RWPE1 (cell line): Measurements from ENCODE around the gene DEPP1.

Experiments used
- CTCF ChIA-PET: fragments of 350-600 bp; sonication (Branson Sonifier 250); formaldehyde crosslinking; extraction: SDS; loops from one replicate; lab custom pipeline; 2021; lab: Yijun Ruan, JAX
- POLR2A ChIA-PET: fragments of 400-600 bp; formaldehyde crosslinking; extraction: SDS; loops from one replicate; lab custom pipeline; 2020; ENCODE audit warnings: antibody characterized with exemption; ENCODE audit not compliant: low non-redundant PET; lab: Yijun Ruan, JAX
- DNase-seq: peaks from one replicate; pipeline ENCODE4 v3.0.0; 2012; ENCODE audit warnings: low spot score
- H3K27ac ChIP-seq: fragments of 450-650 bp; 2 replicates; pipeline ENCODE4 v1.5.1; 2017
- TF ChIP-seq, protein P1 (sequence below): fragments of 450-650 bp; conservative IDR thresholded peaks from 2 replicates; pipeline ENCODE4 v1.5.1; 2017; ENCODE audit warnings: low read depth, mild to moderate bottlenecking

The DEPP1 gene

DNA sequence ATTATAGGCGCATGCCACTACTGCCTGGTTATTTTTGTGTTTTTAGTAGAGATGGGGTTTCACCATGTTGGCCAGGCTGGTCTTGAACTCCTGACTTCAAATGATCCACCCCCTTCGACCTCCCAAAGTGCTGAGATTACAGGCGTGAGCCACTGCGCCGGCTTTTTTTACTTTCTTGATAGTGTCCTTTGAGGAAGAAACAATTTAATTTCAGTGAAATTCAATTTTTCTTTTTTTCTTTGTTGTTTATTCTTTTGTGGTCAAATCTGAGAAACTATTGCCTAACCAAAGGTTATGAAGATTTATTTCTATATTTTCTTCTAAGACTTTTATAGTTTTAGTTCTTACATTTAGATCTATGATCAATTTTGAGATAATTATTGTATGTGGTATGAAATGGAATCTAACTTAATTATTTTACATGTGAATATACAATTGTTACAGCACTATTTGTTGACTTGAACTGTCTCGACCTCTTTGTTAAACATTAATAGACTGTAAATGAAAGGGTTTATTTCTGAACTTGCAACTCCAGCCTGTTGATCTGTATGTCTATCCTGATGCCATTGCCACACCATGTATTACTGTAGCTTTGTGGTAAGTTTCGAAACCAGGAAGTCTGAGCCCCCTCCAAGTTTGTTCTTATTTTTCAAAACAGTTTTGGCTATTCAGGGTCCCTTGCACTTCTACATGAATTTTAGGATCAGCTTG is 38.8 kb downstream of the DEPP1 start:
- ChIA-PET CTCF (no interaction called here), POLR2A (no interaction called here)
- no peak for DNase-seq
- TF ChIP-seq, protein P1, sequence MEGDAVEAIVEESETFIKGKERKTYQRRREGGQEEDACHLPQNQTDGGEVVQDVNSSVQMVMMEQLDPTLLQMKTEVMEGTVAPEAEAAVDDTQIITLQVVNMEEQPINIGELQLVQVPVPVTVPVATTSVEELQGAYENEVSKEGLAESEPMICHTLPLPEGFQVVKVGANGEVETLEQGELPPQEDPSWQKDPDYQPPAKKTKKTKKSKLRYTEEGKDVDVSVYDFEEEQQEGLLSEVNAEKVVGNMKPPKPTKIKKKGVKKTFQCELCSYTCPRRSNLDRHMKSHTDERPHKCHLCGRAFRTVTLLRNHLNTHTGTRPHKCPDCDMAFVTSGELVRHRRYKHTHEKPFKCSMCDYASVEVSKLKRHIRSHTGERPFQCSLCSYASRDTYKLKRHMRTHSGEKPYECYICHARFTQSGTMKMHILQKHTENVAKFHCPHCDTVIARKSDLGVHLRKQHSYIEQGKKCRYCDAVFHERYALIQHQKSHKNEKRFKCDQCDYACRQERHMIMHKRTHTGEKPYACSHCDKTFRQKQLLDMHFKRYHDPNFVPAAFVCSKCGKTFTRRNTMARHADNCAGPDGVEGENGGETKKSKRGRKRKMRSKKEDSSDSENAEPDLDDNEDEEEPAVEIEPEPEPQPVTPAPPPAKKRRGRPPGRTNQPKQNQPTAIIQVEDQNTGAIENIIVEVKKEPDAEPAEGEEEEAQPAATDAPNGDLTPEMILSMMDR, result no peak
- H3K27ac ChIP-seq, result no peak overlapping the region

DNA sequence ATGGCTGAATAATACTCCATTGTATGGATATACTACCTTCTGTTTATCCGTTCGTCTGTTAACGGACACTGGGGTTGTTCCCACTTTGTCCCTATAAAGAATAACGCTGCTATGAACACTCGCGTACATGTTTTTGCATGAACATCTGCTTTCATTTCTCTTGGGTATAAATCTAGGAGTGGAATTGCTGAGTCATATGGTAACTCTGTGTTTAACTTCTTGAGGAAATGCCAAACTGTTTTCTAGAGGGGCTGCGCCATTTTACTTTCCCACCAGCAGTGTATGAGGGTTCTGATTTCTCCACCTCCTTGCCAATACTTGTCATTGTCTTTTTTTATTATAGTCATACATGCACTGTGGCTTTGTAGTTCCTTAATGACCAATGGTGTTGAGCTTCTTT is 39.7 kb downstream of the DEPP1 start:
- ChIA-PET POLR2A (interaction anchor here (0.7 kb wide), 1 partner anchor 17 kb away, joined by 4 read pairs; no protein-coding TSS in a partner anchor), CTCF (no interaction called here)
- H3K27ac ChIP-seq, result no peak overlapping the region
- TF ChIP-seq, protein P1, result no peak
- no peak for DNase-seq

DNA sequence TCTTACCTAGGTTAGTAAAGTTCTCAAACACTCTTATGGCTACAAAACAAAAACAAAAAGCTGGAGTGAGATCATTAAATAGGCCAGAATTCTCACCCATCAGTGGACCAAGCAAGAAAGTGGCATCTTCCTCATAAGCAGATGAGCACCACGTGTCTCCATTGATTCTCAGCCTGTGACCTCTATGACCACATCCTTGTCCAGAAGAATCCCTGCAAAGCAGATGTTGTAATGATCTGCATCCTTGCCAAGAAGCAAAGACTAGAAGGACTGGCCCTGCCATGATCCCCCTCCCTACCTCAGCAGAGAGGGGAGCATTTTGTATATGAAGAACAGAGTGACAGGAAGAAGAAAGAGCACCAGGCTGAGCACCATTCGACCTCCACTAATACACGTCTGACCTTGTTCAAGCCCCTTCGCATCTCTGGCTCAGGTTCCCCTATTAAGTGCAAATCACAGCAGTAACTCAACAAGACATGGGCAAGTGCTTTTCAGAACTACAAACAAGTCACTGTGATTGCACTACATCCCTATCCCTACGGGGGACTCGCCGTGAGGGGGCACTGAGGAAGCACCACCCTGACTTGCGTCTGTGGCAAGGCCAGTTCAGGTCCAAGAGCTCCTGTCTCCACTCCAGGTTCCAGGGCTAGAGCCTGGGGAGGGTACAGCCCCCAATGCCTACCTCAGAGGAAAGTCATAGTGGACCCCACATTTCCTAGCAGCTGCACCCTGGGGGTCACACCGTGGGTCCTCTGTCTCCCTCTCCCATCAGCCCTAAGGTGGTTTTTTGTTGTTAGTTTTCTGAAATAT is 41.2 kb downstream of the DEPP1 start:
- no peak overlapping the region for H3K27ac ChIP-seq
- DNase-seq, result no peak
- CTCF ChIA-PET, result interaction anchor here (0.6 kb wide), 1 partner anchor 44 kb away, joined by 4 read pairs; no protein-coding TSS in a partner anchor
- POLR2A ChIA-PET, result no interaction called here
- TF ChIP-seq, protein P1, result no peak

DNA sequence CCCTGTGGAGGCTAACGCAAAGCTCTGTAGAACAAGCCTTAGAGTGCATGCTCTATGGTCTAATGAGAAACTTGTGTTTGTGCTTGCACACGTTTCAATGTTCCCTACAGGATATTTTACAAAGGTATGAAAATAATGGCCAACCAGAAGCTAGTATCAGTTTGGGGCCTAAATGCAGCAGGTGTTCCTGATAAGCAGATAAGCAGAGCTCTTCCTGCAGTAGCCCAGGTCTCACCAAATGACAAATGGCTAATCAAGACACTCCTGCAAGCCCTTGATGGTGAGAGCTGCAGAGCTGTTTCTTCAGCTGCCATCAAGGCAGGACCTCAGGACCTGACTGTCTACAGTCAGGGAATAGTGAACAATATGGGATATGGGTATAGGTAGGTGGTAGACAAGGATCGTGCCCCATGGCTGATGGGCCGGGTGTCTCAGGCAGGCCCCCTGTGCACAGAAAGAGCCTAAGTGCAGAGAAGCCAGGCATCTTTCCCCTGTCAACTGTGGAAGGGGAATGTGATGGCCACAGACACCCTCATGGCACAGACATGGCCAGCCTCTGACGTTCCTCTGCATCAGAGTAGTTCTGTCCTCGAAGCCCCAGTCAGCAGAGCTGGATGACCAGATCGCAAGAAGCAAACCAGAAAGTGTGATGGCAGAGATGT is 42.2 kb downstream of the DEPP1 start:
- no peak overlapping the region for H3K27ac ChIP-seq
- TF ChIP-seq, protein P1, result no peak
- ChIA-PET CTCF (no interaction called here), POLR2A (no interaction called here)
- no peak for DNase-seq

DNA sequence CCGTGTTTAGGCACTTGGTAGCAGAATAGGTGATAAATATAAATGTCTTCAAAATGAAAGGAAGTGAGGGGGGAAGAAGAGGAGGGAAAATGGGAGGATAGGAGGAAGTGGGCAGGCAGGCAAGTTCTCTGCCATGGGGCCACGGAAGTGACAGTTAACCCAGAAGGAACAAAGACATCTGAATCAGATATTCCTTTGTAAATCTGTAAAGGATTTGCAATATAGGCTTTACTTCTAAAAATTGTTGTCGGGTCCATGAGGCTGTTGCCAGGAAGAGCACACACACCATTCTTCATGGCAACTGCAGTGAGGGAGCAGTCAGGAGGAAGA is 42.7 kb downstream of the DEPP1 start:
- TF ChIP-seq, protein P1, result no peak
- ChIA-PET CTCF (no interaction called here), POLR2A (no interaction called here)
- DNase-seq, result no peak
- H3K27ac ChIP-seq, result no peak overlapping the region

DNA sequence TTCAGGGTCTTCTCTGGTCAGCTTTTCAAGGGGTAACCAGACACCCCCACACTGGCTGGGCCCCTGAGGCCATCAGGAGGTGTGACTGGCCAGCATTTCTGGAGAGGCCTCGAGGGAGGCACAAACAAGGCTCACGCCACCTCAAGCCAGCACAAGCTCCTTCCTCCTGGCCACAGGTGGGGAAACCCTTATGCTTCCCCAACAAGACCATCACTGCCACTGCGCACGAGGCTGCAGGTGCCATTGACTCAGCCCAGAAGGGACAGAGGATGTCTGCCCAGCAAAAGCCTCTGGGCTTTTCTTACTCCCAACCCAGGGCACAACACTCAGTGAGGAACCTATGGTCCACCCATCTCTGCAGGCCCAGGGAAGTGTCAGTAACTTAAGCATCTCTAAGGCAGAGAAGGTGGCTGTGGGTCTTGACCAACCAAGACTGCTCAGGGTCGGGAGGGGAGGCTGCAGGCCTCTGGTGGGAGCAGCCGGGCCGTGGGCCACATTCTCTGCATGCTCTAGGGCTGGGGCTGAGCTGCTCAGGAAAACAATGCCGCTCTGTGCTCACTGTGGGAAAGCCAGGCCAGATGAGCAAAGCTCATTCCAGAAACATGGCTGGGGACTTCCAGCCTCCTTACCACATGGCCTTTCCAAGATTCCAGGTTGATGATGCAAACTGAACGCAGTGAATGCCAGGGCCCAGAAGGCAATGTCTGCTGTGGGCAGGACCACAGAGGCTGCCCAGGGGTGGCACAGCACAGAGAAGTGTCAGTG is 43.2 kb downstream of the DEPP1 start:
- POLR2A ChIA-PET, result no interaction called here
- no peak for DNase-seq
- TF ChIP-seq, protein P1, result no peak
- CTCF ChIA-PET, result no interaction called here
- H3K27ac ChIP-seq, result no peak overlapping the region
